Brain microvascular endothelial cell (primary cell): ENCODE results near the gene EFR3B.

ENCODE experiments used
- DNase-seq: peaks from one replicate; pipeline ENCODE4 v3.0.0-alpha.2; 2020
- H3K27ac ChIP-seq: fragments of 250-450 bp; sonication (Bioruptor Pico); 2 replicates; pipeline ENCODE4 v1.5.1; 2020; ENCODE audit warnings: mild to moderate bottlenecking, moderate library complexity
- H3K27me3 ChIP-seq: fragments of 250-450 bp; sonication (Bioruptor Pico); replicated peaks from 2 replicates; pipeline ENCODE4 v1.5.1; 2020; ENCODE audit warnings: mild to moderate bottlenecking
- H3K36me3 ChIP-seq: fragments of 250-450 bp; sonication (Bioruptor Pico); replicated peaks from 2 replicates; pipeline ENCODE4 v1.5.1; 2020; ENCODE audit warnings: mild to moderate bottlenecking
- H3K4me3 ChIP-seq: 2 replicates; pipeline ENCODE4 v1.5.1; 2011; ENCODE audit warnings: low read depth, mild to moderate bottlenecking, control low read depth, low read length, moderate library complexity
- CTCF ChIP-seq: IDR thresholded peaks from 2 replicates; pipeline ENCODE4 v1.5.1; 2011; ENCODE audit warnings: low read depth, mild to moderate bottlenecking, moderate library complexity, low read length, control low read depth, inconsistent platforms; ENCODE audit errors: missing control alignments
- in situ Hi-C: cut with HindIII; loops from 2 replicates; pipeline ENCODE4 v1.10.0; 2017; ENCODE audit warnings: low sequenced_read_pairs, low pct_ligation_motif_present

The EFR3B gene

GRCh38 chr2:25039126-25039525 lies 2.8 kb upstream of the EFR3B start:
- in situ Hi-C loops: no loop called here
- H3K36me3 ChIP-seq: no peaks in the 10 kb centered on the region
- H3K4me3 ChIP-seq: no peak overlapping the region
- H3K27me3 ChIP-seq: peaks cover 2% of the 10 kb centered on the region
- TF ChIP-seq CTCF: no peak
- H3K27ac ChIP-seq: no peak overlapping the region
- DNase-seq: no peak

GRCh38 chr2:25041307-25041927 lies 459 bp upstream of the EFR3B start:
- H3K36me3 ChIP-seq: no peaks in the 10 kb centered on the region
- H3K27me3 ChIP-seq: no peaks in the 10 kb centered on the region
- DNase-seq: peak; percentile 37
- TF ChIP-seq CTCF: peak; percentile 55
- H3K27ac ChIP-seq: no peak overlapping the region
- in situ Hi-C loops: no loop called here
- H3K4me3 ChIP-seq: peak overlapping the region; percentile 15

GRCh38 chr2:25042321-25043240 lies 705 bp downstream of the EFR3B start:
- Histone ChIP-seq H3K36me3 (no peaks in the 10 kb centered on the region), H3K27ac (no peak overlapping the region), H3K27me3 (no peaks in the 10 kb centered on the region), H3K4me3 (peak overlapping the region; percentile 65)
- TF ChIP-seq CTCF: no peak
- in situ Hi-C loops: no loop called here
- peak; percentile 14 for DNase-seq

GRCh38 chr2:25043241-25043867 lies 1.5 kb downstream of the EFR3B start:
- DNase-seq: peak; percentile 91
- H3K4me3 ChIP-seq: peak overlapping the region; percentile 65

GRCh38 chr2:25044011-25044410 lies 2.1 kb downstream of the EFR3B start:
- Histone ChIP-seq H3K4me3 (no peak overlapping the region), H3K27ac (no peak overlapping the region), H3K27me3 (no peaks in the 10 kb centered on the region), H3K36me3 (no peaks in the 10 kb centered on the region)
- TF ChIP-seq CTCF: no peak
- DNase-seq: no peak
- in situ Hi-C loops: no loop called here

More at GRCh38 chr2:25043241-25043867, 1.5 kb downstream of the EFR3B start:
- in situ Hi-C loops: no loop called here
- no peak for TF ChIP-seq CTCF
- no peaks in the 10 kb centered on the region for H3K36me3 ChIP-seq
- H3K27ac ChIP-seq: no peak overlapping the region
- H3K27me3 ChIP-seq: no peaks in the 10 kb centered on the region
